ENCODE results near the gene ZC3H14. TPM values are rescaled to one million over a fixed set of nuclear protein-coding genes. Genes with fewer than 3 reads are reported as not detected.

Gene ZC3H14
- total and polyA plus RNA-seq, 10 of the 15 experiments (the other 5 are each of a cell fraction or from before 2014, with no cell fraction given), result 17.9 to 97.1 (median 47.6) TPM

GRCh38 chr14:88668448-88669116 is 105.7 kb downstream of the ZC3H14 start (continued):
- no peak for TF ChIP-seq ZNF687 (IDR thresholded peaks at IDR 0.05)
- peak; percentile 71; the same call in 1 of the 2 replicates for TF ChIP-seq IRF4 (IDR thresholded peaks at IDR 0.05; ENCODE audit: low read depth, low read length)
- 0 out of 2 replicates have a peak, but pooled peaks have one; percentile 46 for TF ChIP-seq FOXM1 (IDR thresholded peaks at IDR 0.05; ENCODE audit: low read depth, low read length)
- TF ChIP-seq BRCA1 (IDR thresholded peaks at IDR 0.05; ENCODE audit: low read depth, low read length), result no peak
- TF ChIP-seq, protein P1, sequence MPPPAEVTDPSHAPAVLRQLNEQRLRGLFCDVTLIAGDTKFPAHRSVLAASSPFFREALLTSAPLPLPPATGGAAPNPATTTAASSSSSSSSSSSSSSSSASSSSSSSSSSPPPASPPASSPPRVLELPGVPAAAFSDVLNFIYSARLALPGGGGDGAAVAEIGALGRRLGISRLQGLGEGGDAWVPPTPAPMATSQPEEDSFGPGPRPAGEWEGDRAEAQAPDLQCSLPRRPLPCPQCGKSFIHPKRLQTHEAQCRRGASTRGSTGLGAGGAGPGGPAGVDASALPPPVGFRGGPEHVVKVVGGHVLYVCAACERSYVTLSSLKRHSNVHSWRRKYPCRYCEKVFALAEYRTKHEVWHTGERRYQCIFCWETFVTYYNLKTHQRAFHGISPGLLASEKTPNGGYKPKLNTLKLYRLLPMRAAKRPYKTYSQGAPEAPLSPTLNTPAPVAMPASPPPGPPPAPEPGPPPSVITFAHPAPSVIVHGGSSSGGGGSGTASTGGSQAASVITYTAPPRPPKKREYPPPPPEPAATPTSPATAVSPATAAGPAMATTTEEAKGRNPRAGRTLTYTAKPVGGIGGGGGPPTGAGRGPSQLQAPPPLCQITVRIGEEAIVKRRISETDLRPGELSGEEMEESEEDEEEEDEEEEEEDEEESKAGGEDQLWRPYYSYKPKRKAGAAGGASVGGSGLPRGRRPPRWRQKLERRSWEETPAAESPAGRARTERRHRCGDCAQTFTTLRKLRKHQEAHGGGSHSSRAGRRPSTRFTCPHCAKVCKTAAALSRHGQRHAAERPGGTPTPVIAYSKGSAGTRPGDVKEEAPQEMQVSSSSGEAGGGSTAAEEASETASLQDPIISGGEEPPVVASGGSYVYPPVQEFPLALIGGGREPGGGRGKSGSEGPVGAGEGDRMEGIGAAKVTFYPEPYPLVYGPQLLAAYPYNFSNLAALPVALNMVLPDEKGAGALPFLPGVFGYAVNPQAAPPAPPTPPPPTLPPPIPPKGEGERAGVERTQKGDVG (CRISPR knock-in tag; IDR thresholded peaks at IDR 0.05), result no peak
- TF ChIP-seq, protein P2, sequence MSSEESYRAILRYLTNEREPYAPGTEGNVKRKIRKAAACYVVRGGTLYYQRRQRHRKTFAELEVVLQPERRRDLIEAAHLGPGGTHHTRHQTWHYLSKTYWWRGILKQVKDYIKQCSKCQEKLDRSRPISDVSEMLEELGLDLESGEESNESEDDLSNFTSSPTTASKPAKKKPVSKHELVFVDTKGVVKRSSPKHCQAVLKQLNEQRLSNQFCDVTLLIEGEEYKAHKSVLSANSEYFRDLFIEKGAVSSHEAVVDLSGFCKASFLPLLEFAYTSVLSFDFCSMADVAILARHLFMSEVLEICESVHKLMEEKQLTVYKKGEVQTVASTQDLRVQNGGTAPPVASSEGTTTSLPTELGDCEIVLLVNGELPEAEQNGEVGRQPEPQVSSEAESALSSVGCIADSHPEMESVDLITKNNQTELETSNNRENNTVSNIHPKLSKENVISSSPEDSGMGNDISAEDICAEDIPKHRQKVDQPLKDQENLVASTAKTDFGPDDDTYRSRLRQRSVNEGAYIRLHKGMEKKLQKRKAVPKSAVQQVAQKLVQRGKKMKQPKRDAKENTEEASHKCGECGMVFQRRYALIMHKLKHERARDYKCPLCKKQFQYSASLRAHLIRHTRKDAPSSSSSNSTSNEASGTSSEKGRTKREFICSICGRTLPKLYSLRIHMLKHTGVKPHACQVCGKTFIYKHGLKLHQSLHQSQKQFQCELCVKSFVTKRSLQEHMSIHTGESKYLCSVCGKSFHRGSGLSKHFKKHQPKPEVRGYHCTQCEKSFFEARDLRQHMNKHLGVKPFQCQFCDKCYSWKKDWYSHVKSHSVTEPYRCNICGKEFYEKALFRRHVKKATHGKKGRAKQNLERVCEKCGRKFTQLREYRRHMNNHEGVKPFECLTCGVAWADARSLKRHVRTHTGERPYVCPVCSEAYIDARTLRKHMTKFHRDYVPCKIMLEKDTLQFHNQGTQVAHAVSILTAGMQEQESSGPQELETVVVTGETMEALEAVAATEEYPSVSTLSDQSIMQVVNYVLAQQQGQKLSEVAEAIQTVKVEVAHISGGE (CRISPR knock-in tag; IDR thresholded peaks at IDR 0.05), result no peak
- TF ChIP-seq REST (IDR thresholded peaks at IDR 0.05; ENCODE audit: low read depth, low read length), result no peak
- no peak for TF ChIP-seq IRF3 (IDR thresholded peaks at IDR 0.05)
- TF ChIP-seq RELA (IDR thresholded peaks at IDR 0.05; ENCODE audit: borderline replicate concordance, partially characterized antibody), result no peak
- TF ChIP-seq BCL3 (IDR thresholded peaks at IDR 0.05; ENCODE audit: borderline replicate concordance, insufficient read depth, low read depth, low read length, poor library complexity, severe bottlenecking), result no peak
- TF ChIP-seq CREB1 (IDR thresholded peaks at IDR 0.05; ENCODE audit: low read depth), result no peak

All from GM12878 (cell line).